Stomach (tissue), 4 donors: ENCODE results near the gene CADPS.

Experiments used
- CTCF ChIP-seq, 7 experiments: fragments of 450-650 bp in 4 of 7; fragments of 200-600 bp in 3 of 7; sonication (generic) in 3 of 7; IDR thresholded peaks; one replicate each; pipeline ENCODE4 v1.5.1; 2016 to 2019; ENCODE audit warnings: antibody characterized with exemption in 7 of 7, control low read depth in 2 of 7, mild to moderate bottlenecking in 1 of 7
- EP300 ChIP-seq: sonication (generic); formaldehyde crosslinking; IDR thresholded peaks from one replicate; pipeline ENCODE4 v1.6.1; 2017; ENCODE audit warnings: antibody characterized with exemption
- POLR2A ChIP-seq, 4 donors: fragments of 450-650 bp; IDR thresholded peaks; one replicate each; pipeline ENCODE4 v1.6.1; 2016; ENCODE audit warnings: antibody characterized with exemption in 4 of 4, control low read depth in 2 of 4, mild to moderate bottlenecking in 1 of 4, moderate library complexity in 1 of 4
- POLR2AphosphoS5 ChIP-seq, 3 donors: sonication (generic); formaldehyde crosslinking; IDR thresholded peaks; one replicate each; pipeline ENCODE4 v1.6.1; 2016; ENCODE audit warnings: antibody characterized with exemption in 3 of 3

- TF ChIP-seq CTCF (IDR thresholded peaks at IDR 0.05), result no peak
- no peak for TF ChIP-seq POLR2A (IDR thresholded peaks at IDR 0.05)
- TF ChIP-seq POLR2AphosphoS5 (IDR thresholded peaks at IDR 0.05), result no peak
- no peak for TF ChIP-seq EP300
Observed at GRCh38 chr3:62373714-62374333, 501.4 kb downstream of the CADPS start.
